Gastrocnemius medialis (tissue), 4 donors: ENCODE results near the gene MYZAP.

Experiments used
- CTCF ChIP-seq, 5 experiments: fragments of 450-650 bp in 3 of 5; fragments of 200-600 bp in 2 of 5; sonication (generic) in 2 of 5; IDR thresholded peaks in 4 of 5; conservative IDR thresholded peaks in 1 of 5; 1 replicate in 4 of 5; 2 replicates in 1 of 5; pipeline ENCODE4 v1.5.1; 2016 to 2019; ENCODE audit warnings: antibody characterized with exemption in 5 of 5, mild to moderate bottlenecking in 3 of 5, moderate library complexity in 3 of 5
- POLR2A ChIP-seq, 2 donors: fragments of 450-650 bp; IDR thresholded peaks; one replicate each; pipeline ENCODE4 v1.6.1; 2017; ENCODE audit warnings: antibody characterized with exemption in 2 of 2, mild to moderate bottlenecking in 2 of 2, moderate library complexity in 2 of 2

DNA sequence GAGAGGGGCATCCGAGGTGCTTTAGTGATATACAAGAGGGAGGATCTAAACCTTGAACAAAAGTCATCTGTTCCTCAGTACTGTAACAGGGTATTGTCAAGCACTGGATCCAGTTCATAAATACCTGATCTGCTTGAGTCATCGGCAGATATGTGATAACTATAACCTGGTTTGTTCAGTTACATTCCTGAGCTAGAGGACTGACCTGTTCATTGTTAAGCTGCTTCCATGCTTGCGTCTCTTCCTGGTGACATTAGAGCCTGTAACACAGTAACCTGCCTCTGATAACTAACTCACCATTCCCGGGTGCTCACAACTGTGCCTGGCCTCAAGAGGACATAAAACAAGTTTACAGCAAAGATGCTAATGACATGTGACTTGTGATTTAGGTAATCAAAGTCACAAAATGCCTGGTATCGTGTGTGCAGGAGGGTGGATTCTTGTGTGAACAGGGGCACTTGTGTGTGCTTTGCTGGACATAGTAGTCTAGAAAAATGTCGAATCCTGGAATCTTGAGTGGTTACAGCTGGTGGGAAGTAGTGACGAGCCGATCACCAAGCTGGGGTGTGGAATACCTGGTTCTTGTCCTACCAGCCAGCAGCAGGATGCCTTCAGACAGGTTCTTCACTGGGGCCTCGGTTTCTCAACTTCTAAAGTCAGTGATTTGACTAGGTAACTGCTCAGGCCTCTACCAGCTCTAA lies 83.9 kb downstream of the MYZAP start:
- no peak for TF ChIP-seq CTCF (IDR thresholded peaks at IDR 0.05 in 4 of 5, conservative IDR thresholded peaks at IDR 0.05 in 1 of 5)
- no peak for TF ChIP-seq POLR2A (IDR thresholded peaks at IDR 0.05)
